Esophagus squamous epithelium (tissue), 4 donors: ENCODE data around the gene MPZL1.

Experiments used
- CTCF ChIP-seq, 6 experiments: fragments of 450-650 bp in 4 of 6; fragments of 200-600 bp in 2 of 6; sonication (generic) in 2 of 6; IDR thresholded peaks; one replicate each; pipeline ENCODE4 v1.5.1; 2016 to 2019; ENCODE audit warnings: antibody characterized with exemption in 6 of 6, mild to moderate bottlenecking in 4 of 6, moderate library complexity in 4 of 6
- POLR2A ChIP-seq, 4 donors: fragments of 450-650 bp; IDR thresholded peaks; one replicate each; pipeline ENCODE4 v1.6.1; 2017; ENCODE audit warnings: antibody characterized with exemption in 4 of 4, mild to moderate bottlenecking in 4 of 4, moderate library complexity in 3 of 4

GRCh38 chr1:167672831-167673230, 49.0 kb upstream of the MPZL1 start:
- TF ChIP-seq POLR2A (IDR thresholded peaks at IDR 0.05) (no peak), CTCF (IDR thresholded peaks at IDR 0.05) (no peak)
